ENCODE results near the gene PCDH19. TPM values are rescaled to one million over a fixed set of nuclear protein-coding genes. Genes with fewer than 3 reads are reported as not detected.
"Not testable (repeated sequence)": the region's sequence is repeated elsewhere in the genome, so short reads cannot be mapped to it uniquely, and the experiment has no call there.

Gene PCDH19
- total RNA-seq (1 to 10 TPM; 3.4 to 4.5 TPM), polyA plus RNA-seq (ENCODE audit: insufficient read depth, low read depth, low replicate concordance) (1.9 TPM)
- long read RNA-seq, donor 1 = 0 reads
- long read RNA-seq, donor 2 = 0 reads

GRCh38 chrX:100409610-100410590, at the start of gene PCDH19:
Gene PCDH19, minus strand, starts transcription at chrX:100410273. Its CDS starts 1,676 bp downstream, at chrX:100408597.
- no peak within 1 kb of the TSS for H3K27ac ChIP-seq
- H3K36me3 ChIP-seq (ENCODE audit: low read depth, missing control alignments) = no peaks in the 10 kb centered on the region
- H3K9me3 ChIP-seq = no peaks in the 10 kb centered on the region
- 0% methylated on average over 4 to 59 of the region's 91 CpGs for WGBS, 2 donors
- no peak for TF ChIP-seq POLR2A (IDR thresholded peaks at IDR 0.05)
- TF ChIP-seq CTCF (IDR thresholded peaks at IDR 0.05) = no peak
- intact Hi-C loops (cut with DNase I; ENCODE audit: low total_unique reads) = no loop called here
- H3K4me1 ChIP-seq = no peaks in the 10 kb centered on the region
- no peaks in the 10 kb centered on the region for H3K27me3 ChIP-seq
- peak within 1 kb of the TSS; percentile 29 to 50 for H3K4me3 ChIP-seq
- DNase-seq = peak; percentile 77

DNA sequence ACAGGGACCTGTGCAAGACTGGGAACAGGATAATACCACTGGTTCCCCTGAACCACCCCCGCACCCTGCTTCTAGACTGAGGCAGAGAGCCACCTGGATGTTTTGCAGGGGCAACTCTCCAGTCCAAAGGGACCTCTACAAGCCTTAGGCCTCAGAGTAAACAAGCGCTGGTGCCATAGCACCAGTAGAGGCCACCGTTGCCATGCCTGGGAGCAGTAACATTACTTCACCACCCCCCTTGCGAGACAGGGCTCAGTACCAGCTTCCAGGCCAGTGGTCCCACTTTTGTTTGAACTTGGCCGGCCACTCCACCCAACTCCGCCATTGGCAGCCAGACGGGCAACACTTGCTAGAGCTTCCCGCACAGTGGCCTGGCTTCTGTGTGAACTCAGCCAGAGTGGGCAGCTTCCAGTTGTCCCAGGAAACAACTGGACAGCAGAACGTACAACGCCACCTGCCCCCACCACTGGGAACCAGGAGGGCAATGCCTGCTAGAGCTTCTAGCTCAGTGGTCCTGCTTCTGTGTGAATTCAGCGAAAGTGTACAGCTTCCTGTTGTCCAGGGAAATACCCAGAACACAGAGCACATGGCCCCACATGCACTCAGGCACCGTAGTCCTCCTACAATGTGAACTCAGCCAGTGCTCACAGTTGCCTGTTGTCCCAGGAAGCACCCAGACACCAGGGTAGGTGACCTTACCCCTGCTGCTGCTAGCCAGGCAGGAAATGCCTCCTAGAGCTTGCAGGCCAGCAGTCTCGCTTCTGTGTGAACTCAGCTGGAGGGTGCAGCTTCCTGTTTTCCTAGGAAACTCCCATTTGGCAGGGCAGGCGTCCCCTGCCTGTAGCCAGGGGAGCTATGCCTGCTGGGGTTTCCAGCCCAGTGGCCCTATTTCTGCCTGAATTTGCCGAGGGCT, 39.9 kb upstream of the PCDH19 start:
- H3K4me3 ChIP-seq = no peak overlapping the region
- TF ChIP-seq POLR2A (IDR thresholded peaks at IDR 0.05) (no peak), CTCF (IDR thresholded peaks at IDR 0.05) (no peak)
- DNase-seq = no peak
- H3K27ac ChIP-seq = no peak overlapping the region
- H3K27me3 ChIP-seq = no peaks in the 10 kb centered on the region
- H3K9me3 ChIP-seq = no peaks in the 10 kb centered on the region
- no peaks in the 10 kb centered on the region for H3K36me3 ChIP-seq (ENCODE audit: low read depth, missing control alignments)
- no peaks in the 10 kb centered on the region for H3K4me1 ChIP-seq
- WGBS, 2 donors = 86 to 100% methylated on average over 1 to 13 of the region's 15 CpGs
- intact Hi-C loops (cut with DNase I; ENCODE audit: low total_unique reads) = no loop called here

GRCh38 chrX:100447655-100448397, 37.8 kb upstream of the PCDH19 start:
- H3K36me3 ChIP-seq (ENCODE audit: low read depth, missing control alignments) = no peaks in the 10 kb centered on the region
- no peak overlapping the region for H3K27ac ChIP-seq
- intact Hi-C loops (cut with DNase I; ENCODE audit: low total_unique reads) = no loop called here
- 3 to 8% methylated on average over 6 of the region's 6 CpGs for WGBS, 2 donors
- TF ChIP-seq CTCF (IDR thresholded peaks at IDR 0.05) (peak; percentile 40 to 81 (median 49)), POLR2A (IDR thresholded peaks at IDR 0.05) (no peak)
- H3K27me3 ChIP-seq = no peaks in the 10 kb centered on the region
- no peaks in the 10 kb centered on the region for H3K9me3 ChIP-seq
- peak; percentile 53 for DNase-seq
- no peaks in the 10 kb centered on the region for H3K4me1 ChIP-seq
- H3K4me3 ChIP-seq = no peak overlapping the region

DNA sequence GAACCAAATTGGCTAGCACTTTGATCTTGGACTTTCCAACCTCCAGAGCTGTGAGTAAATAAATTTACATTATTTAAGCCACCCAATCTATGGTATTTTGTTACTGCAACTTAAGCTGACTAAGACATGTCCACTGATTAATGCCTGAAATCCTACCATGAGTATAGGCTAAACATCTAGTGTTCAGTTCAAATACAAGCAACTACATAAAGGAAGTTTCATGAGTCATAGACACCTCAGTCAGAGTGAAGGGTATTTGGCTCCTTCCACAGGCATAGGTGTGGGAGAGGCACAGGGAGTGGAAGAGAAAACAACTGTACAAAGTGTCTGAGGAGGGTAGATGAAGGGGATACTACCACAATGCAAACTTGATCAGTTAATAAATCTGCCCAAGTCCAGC, 35.5 kb upstream of the PCDH19 start:
- H3K9me3 ChIP-seq = no peaks in the 10 kb centered on the region
- H3K4me3 ChIP-seq = no peak overlapping the region
- no peak overlapping the region for H3K27ac ChIP-seq
- no peaks in the 10 kb centered on the region for H3K4me1 ChIP-seq
- H3K36me3 ChIP-seq (ENCODE audit: low read depth, missing control alignments) = no peaks in the 10 kb centered on the region
- H3K27me3 ChIP-seq = no peaks in the 10 kb centered on the region
- TF ChIP-seq POLR2A (IDR thresholded peaks at IDR 0.05) (no peak), CTCF (IDR thresholded peaks at IDR 0.05) (no peak)
- intact Hi-C loops (cut with DNase I; ENCODE audit: low total_unique reads) = no loop called here
- no peak for DNase-seq

DNA sequence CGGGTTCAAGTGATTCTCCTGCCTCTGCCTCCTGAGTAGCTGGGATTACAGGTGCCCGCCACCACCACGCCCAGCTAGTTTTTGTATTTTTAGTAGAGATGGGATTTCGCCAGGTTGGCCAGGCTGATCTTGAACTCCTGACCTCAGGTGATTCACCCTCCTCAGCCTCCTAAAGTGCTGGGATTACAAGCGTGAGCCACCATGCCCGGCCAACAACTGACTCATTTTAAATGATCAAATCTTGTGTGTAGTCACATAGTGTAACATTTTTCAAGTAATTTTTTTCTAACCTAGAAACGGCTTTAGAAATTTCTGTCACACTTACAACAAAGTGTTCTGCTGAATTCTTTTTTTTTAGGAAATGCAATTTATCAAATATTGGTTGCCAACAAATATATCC, 31.2 kb upstream of the PCDH19 start:
- 93 to 97% methylated on average over 7 of the region's 7 CpGs for WGBS, 2 donors

More for the DNA sequence above, 31.2 kb upstream of the PCDH19 start:
- DNase-seq; H3K27ac ChIP-seq; H3K4me3 ChIP-seq; H3K27me3 ChIP-seq; H3K9me3 ChIP-seq; intact Hi-C loops (cut with DNase I; ENCODE audit: low total_unique reads); H3K36me3 ChIP-seq (ENCODE audit: low read depth, missing control alignments); H3K4me1 ChIP-seq: not testable (repeated sequence)

Measured in testis (tissue), 5 donors.